GM12873 (cell line): ENCODE data around the gene SLC1A3.

Experiments
- CTCF ChIP-seq: IDR thresholded peaks from 2 replicates; pipeline ENCODE4 v1.5.1; 2012; ENCODE audit warnings: low read depth, mild to moderate bottlenecking, moderate library complexity, low read length, control low read depth; ENCODE audit not compliant: insufficient read depth; ENCODE audit errors: missing control alignments

Gene SLC1A3

DNA sequence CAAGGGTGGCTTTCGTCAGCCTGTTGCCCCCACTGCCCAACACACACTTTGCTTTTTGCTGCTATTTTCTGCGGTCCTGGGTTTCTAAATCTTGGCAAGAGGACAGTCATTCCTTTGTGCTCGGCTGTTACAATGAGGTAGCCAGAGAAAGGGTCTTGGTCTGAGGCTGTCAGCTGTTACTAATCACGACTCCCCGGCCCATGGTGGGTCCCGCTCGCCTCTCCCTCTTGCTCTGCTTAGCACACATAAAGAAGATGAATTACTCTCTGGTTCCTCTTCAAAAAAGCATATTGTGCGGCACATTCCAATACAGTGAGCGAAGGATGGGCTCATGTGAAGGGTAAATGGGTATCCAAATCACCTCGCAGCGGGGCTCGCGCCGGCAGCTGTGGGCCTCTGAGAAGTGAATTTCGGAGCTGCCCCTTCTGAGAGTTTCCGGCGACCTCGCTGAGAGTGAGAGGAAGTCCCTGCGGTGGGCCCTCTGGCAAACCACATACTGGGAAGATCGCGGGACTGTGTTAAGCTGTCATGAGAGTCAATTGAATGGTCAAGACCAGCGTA is 56.0 kb downstream of the SLC1A3 start:
- no peak for TF ChIP-seq CTCF

- no peak for TF ChIP-seq CTCF
These were observed 58.4 kb downstream of the SLC1A3 start for GRCh38 chr5:36664766-36665165.

GRCh38 chr5:36665628-36666027 is 59.2 kb downstream of the SLC1A3 start:
- TF ChIP-seq CTCF = no peak

- TF ChIP-seq CTCF = no peak
These were observed 59.9 kb downstream of the SLC1A3 start for GRCh38 chr5:36666274-36666673.

GRCh38 chr5:36666986-36667385 is 60.6 kb downstream of the SLC1A3 start:
- no peak for TF ChIP-seq CTCF

DNA sequence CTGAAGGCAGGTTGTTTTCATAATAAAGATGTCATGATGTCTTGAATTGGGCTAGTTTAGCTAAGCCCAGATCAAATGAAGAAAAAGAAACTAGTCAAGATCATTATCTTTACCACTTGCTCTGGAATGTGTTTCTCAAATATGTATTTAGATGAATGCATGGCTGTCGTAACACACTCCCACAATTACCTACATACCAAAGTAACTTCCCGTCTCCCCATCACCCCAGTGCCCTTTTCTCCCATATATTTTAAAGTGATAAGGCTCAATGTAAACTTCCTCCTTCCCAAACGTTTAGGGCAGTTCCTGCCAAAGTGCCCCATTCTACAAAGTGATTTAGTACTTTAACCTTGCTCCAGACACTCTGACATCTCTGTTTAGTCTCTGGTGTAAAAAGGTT is 61.4 kb downstream of the SLC1A3 start:
- no peak for TF ChIP-seq CTCF

DNA sequence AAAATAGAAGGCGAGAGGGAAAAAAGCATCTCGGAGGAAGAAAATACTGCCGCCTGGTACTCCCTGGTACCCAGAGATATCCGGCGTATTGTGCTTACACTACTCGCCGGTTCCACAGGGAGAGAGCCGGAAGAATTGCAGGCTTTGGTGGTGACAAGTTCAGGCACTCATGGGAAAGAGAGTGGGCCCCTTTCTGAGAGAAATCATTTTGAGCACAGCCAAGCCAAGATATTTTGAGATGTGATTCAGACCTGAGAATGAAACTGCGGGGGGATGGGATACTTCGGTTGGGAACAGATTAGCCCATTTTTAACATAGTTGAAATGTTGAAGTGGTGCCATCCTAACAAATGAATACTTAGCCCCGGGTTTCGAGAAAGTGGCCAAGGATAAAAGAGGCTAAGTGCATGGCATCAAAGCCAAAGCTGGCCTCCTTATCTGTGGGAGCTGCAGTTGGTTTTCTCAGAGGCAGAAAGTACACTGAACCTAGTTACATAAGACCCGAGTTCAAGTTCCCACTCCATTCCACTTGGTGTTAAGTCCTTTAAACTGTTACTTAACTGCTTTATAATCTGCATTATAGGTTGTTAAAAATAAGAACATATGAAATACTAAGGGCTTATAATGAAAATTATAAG is 62.7 kb downstream of the SLC1A3 start:
- TF ChIP-seq CTCF = no peak

DNA sequence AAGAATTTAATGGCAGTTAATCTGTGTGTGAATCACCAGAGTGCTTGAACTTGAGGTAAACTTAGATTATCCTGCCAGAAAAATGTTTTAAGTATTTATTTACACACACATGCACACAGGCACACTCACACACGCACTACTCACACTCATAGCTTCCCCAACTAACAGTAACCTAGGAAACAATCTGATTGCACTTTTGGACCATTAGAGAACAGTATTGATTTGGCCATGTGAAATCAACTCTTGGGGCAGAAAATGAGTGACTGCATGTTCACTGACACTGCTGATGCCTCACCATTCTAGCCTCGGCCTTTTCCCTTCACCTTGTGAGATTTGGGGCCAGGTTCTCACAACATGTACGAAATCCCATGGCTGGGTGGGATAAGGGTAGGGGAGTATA is 64.1 kb downstream of the SLC1A3 start:
- TF ChIP-seq CTCF = no peak
